HCT116 (cell line): ENCODE measurements around the gene RAB36. TPM values are rescaled to one million over a fixed set of nuclear protein-coding genes. Genes with fewer than 3 reads are reported as not detected.

Source experiments
- ATAC-seq: fragments of 200-7000 bp; cut with Tn5 transposase; 2 replicates; pipeline ENCODE4 v1.9.1; 2020; ENCODE audit warnings: mild to moderate bottlenecking, moderate library complexity
- BruUV-seq: library from RNA; stranded (reverse); fragments of 400-500 nt; replicated peaks from 2 replicates; lab custom pipeline; 2021; lab: Mats Ljungman, UMichigan
- CTCF ChIA-PET: fragments of 300-600 bp; sonication (Branson Sonifier 250); formaldehyde crosslinking; loops from one replicate; lab custom pipeline; 2021; ENCODE audit warnings: antibody characterized with exemption; lab: Charles Lee
- POLR2A ChIA-PET: fragments of 300-600, 350-600 bp; sonication (Branson Sonifier 250); formaldehyde crosslinking; loops from one replicate; lab custom pipeline; 2021; ENCODE audit warnings: antibody characterized with exemption; lab: Charles Lee
- RAD21 ChIA-PET, 2 experiments: fragments of 300-600 bp; sonication (Branson Sonifier 250); formaldehyde crosslinking; loops; one replicate each; lab custom pipeline; 2023; ENCODE audit warnings: low total read pairs in 2 of 2; ENCODE audit not compliant: uncharacterized antibody in 2 of 2, unreplicated experiment in 2 of 2, low non-redundant PET in 1 of 2; lab: Charles Lee
- DNase-seq: peaks from one replicate; pipeline ENCODE4 v3.0.0-alpha.2; 2010; ENCODE audit warnings: low read depth, low spot score
- H2AFZ ChIP-seq: fragments of 200-600 bp; shearing (Covaris generic), sonication (generic); 2 replicates; pipeline ENCODE4 v1.6.1; 2017; ENCODE audit warnings: low read depth, mixed run types, mixed read lengths, antibody characterized with exemption, low read length; ENCODE audit not compliant: poor library complexity, severe bottlenecking
- H3K27ac ChIP-seq: 2 replicates; pipeline ENCODE4 v1.5.1; 2012; ENCODE audit warnings: low read depth, low read length
- H3K27me3 ChIP-seq: fragments of 200-600 bp; sonication (generic); 2 replicates; pipeline ENCODE4 v1.6.1; 2016; ENCODE audit warnings: mixed run types, low read length, mixed read lengths; ENCODE audit not compliant: insufficient read depth
- H3K36me3 ChIP-seq, 2 experiments: fragments of 200-500 bp in 1 of 2; fragments of 200-600 bp in 1 of 2; sonication (Bioruptor generic) in 1 of 2; sonication (generic) in 1 of 2; 2 replicates each; pipeline versions ENCODE4 v1.5.1 to v1.6.1; 2014 to 2016; ENCODE audit warnings: low read length in 2 of 2, inconsistent platforms in 1 of 2, mixed read lengths in 1 of 2, mixed run types in 1 of 2; ENCODE audit not compliant: insufficient read depth in 2 of 2, control insufficient read depth in 1 of 2
- H3K4me1 ChIP-seq, 2 experiments: fragments of 200-600 bp in 1 of 2; sonication (generic) in 1 of 2; 2 replicates each; pipeline versions ENCODE4 v1.5.1 to v1.6.1; 2012 to 2017; ENCODE audit warnings: low read length in 2 of 2, inconsistent platforms in 1 of 2, mild to moderate bottlenecking in 1 of 2, mixed read lengths in 1 of 2, mixed run types in 1 of 2, moderate library complexity in 1 of 2; ENCODE audit not compliant: insufficient read depth in 2 of 2, control insufficient read depth in 1 of 2
- H3K4me2 ChIP-seq: fragments of 200-600 bp; sonication (generic); 2 replicates; pipeline ENCODE4 v1.6.1; 2017; ENCODE audit warnings: mixed run types, low read length, mixed read lengths
- H3K4me3 ChIP-seq, 2 experiments: fragments of 200-600 bp in 1 of 2; sonication (generic) in 1 of 2; replicated peaks in 1 of 2; 2 replicates each; pipeline ENCODE4 v1.5.1; 2011 to 2016; ENCODE audit warnings: low read length in 2 of 2, control low read depth in 1 of 2, low read depth in 1 of 2, mild to moderate bottlenecking in 1 of 2, mixed read lengths in 1 of 2, mixed run types in 1 of 2
- H3K79me2 ChIP-seq: fragments of 200-600 bp; sonication (generic); 2 replicates; pipeline ENCODE4 v1.6.1; 2017; ENCODE audit warnings: mild to moderate bottlenecking, mixed run types, low read length, moderate library complexity, mixed read lengths; ENCODE audit not compliant: insufficient read depth
- H3K9ac ChIP-seq: fragments of 200-600 bp; sonication (generic); 2 replicates; pipeline ENCODE4 v1.6.1; 2016; ENCODE audit warnings: low read length, mixed read lengths
- H3K9me2 ChIP-seq: fragments of 200-600 bp; sonication (generic), shearing (Covaris generic); 2 replicates; pipeline ENCODE4 v1.6.1; 2017; ENCODE audit warnings: mixed run types, mild to moderate bottlenecking, moderate library complexity; ENCODE audit not compliant: insufficient read depth
- H3K9me3 ChIP-seq, 2 experiments: fragments of 200-500 bp in 1 of 2; fragments of 200-600 bp in 1 of 2; sonication (Bioruptor generic) in 1 of 2; sonication (generic) in 1 of 2; 2 replicates each; pipeline ENCODE4 v1.6.1; 2014 to 2017; ENCODE audit warnings: low read length in 2 of 2, mixed read lengths in 2 of 2, inconsistent platforms in 1 of 2, low read depth in 1 of 2, mild to moderate bottlenecking in 1 of 2, mixed run types in 1 of 2, moderate library complexity in 1 of 2; ENCODE audit not compliant: control insufficient read depth in 1 of 2, insufficient read depth in 1 of 2
- H4K20me1 ChIP-seq: fragments of 200-600 bp; sonication (generic), shearing (Covaris generic); 2 replicates; pipeline ENCODE4 v1.6.1; 2017; ENCODE audit warnings: mixed run types, mild to moderate bottlenecking, moderate library complexity; ENCODE audit not compliant: insufficient read depth
- ATF3 ChIP-seq: IDR thresholded peaks from 2 replicates; pipeline ENCODE4 v1.6.1; 2012
- CBX3 ChIP-seq: IDR thresholded peaks from 2 replicates; pipeline ENCODE4 v1.6.1; 2012; ENCODE audit warnings: low read depth
- CEBPB ChIP-seq: IDR thresholded peaks from 2 replicates; pipeline ENCODE4 v1.6.1; 2012; ENCODE audit warnings: low read depth
- CTCF ChIP-seq, 3 experiments: fragments of 200-600 bp in 1 of 3; sonication (generic) in 1 of 3; IDR thresholded peaks in 2 of 3; conservative IDR thresholded peaks in 1 of 3; 2 replicates each; pipeline ENCODE4 v1.5.1; 2012 to 2017; ENCODE audit warnings: low read depth in 2 of 3, low read length in 2 of 3, antibody characterized with exemption in 1 of 3, borderline replicate concordance in 1 of 3, control low read depth in 1 of 3, mild to moderate bottlenecking in 1 of 3, mixed read lengths in 1 of 3, mixed run types in 1 of 3, moderate library complexity in 1 of 3; ENCODE audit not compliant: insufficient read depth in 1 of 3
- EGR1 ChIP-seq: IDR thresholded peaks from 2 replicates; pipeline ENCODE4 v1.6.1; 2012; ENCODE audit warnings: low read depth
- ELF1 ChIP-seq: IDR thresholded peaks from 2 replicates; pipeline ENCODE4 v1.6.1; 2012; ENCODE audit warnings: low read depth, borderline replicate concordance
- EZH2phosphoT487 ChIP-seq: fragments of 200-600 bp; IDR thresholded peaks from 2 replicates; pipeline ENCODE4 v1.6.1; 2018; ENCODE audit warnings: antibody characterized with exemption, borderline replicate concordance
- FOSL1 ChIP-seq: IDR thresholded peaks from 2 replicates; pipeline ENCODE4 v1.6.1; 2012; ENCODE audit warnings: low read depth
- MAX ChIP-seq: IDR thresholded peaks from 2 replicates; pipeline ENCODE4 v1.6.1; 2012
- POLR2A ChIP-seq: IDR thresholded peaks from 2 replicates; pipeline ENCODE4 v1.7.0; 2011; ENCODE audit warnings: borderline replicate concordance; ENCODE audit not compliant: insufficient read depth, insufficient read length; ENCODE audit errors: extremely low read depth
- POLR2AphosphoS5 ChIP-seq: IDR thresholded peaks from 2 replicates; pipeline ENCODE4 v1.6.1; 2011; ENCODE audit warnings: mild to moderate bottlenecking, low read depth, low read length, moderate library complexity
- RAD21 ChIP-seq: IDR thresholded peaks from 2 replicates; pipeline ENCODE4 v1.6.1; 2012; ENCODE audit warnings: low read depth, mild to moderate bottlenecking
- SIN3A ChIP-seq: IDR thresholded peaks from 2 replicates; pipeline ENCODE4 v1.6.1; 2012; ENCODE audit warnings: low read depth
- SP1 ChIP-seq: IDR thresholded peaks from 2 replicates; pipeline ENCODE4 v1.6.1; 2012; ENCODE audit warnings: low read depth
- SRF ChIP-seq: IDR thresholded peaks from 2 replicates; pipeline ENCODE4 v1.6.1; 2012; ENCODE audit warnings: low read depth
- TCF7L2 ChIP-seq: IDR thresholded peaks from 2 replicates; pipeline ENCODE4 v1.7.0; 2011; ENCODE audit warnings: borderline replicate concordance, inconsistent platforms; ENCODE audit not compliant: insufficient read depth, insufficient read length; ENCODE audit errors: extremely low read depth
- YY1 ChIP-seq: IDR thresholded peaks from 2 replicates; pipeline ENCODE4 v1.6.1; 2011; ENCODE audit warnings: low read length, low read depth, moderate library complexity, mild to moderate bottlenecking; ENCODE audit not compliant: insufficient replicate concordance; ENCODE audit errors: extremely low read depth
- ZBTB33 ChIP-seq: IDR thresholded peaks from 2 replicates; pipeline ENCODE4 v1.6.1; 2011; ENCODE audit warnings: mild to moderate bottlenecking, low read length, moderate library complexity; ENCODE audit not compliant: insufficient replicate concordance; ENCODE audit errors: extremely low read depth
- ZFX ChIP-seq: fragments of 450-650 bp; IDR thresholded peaks from 2 replicates; pipeline ENCODE4 v1.6.1; 2017
- ZNF274 ChIP-seq: fragments of 200-500 bp; sonication (Bioruptor generic); IDR thresholded peaks from 2 replicates; pipeline ENCODE4 v1.6.1; 2014; ENCODE audit warnings: mild to moderate bottlenecking, low read depth, low read length, inconsistent platforms
- intact Hi-C: fragments of 100-400 bp; cut with micrococcal nuclease; formaldehyde crosslinking; loops from 2 replicates; pipeline ENCODE4 v1.10.0; 2022
- total RNA-seq: library from RNA; stranded (reverse); gene quantifications from one replicate; pipeline ENCODE4 v1.2.1, GENCODE V29; 2021; ENCODE audit not compliant: unreplicated experiment

Gene RAB36
- total RNA-seq, 1 experiment from 2014 or later: 6.1 TPM

- Histone ChIP-seq H3K9ac (no peak overlapping the region), H3K27me3 (no peaks in the 10 kb centered on the region), H3K36me3 (no peaks in the 10 kb centered on the region), H3K79me2 (no peaks in the 10 kb centered on the region), H2AFZ (no peak overlapping the region), H3K4me3 (no peak overlapping the region), H3K9me2 (no peaks in the 10 kb centered on the region), H3K27ac (no peak overlapping the region), H4K20me1 (no peaks in the 10 kb centered on the region), H3K4me2 (no peak overlapping the region), H3K9me3 (no peaks in the 10 kb centered on the region), H3K4me1 (0 out of 4 replicates have a peak, but pooled peaks cover 0 to 2% of the 10 kb centered on the region in 2 experiments)
- CTCF ChIA-PET: interaction anchor here (3.1 to 5.7 kb wide), 2 partner anchors 171 to 172 kb away, joined by 30 to 174 read pairs; no protein-coding TSS in a partner anchor
- DNase-seq: no peak
- POLR2A ChIA-PET: no interaction called here
- RAD21 ChIA-PET: no interaction called here
- intact Hi-C loops: no loop called here
- no TSS peak for BruUV-seq
- ATAC-seq: no peak
- TF ChIP-seq CBX3: no peak
- TF ChIP-seq EZH2phosphoT487: no peak
- no peak for TF ChIP-seq POLR2A
- no peak for TF ChIP-seq ATF3
- no peak for TF ChIP-seq POLR2AphosphoS5
- no peak for TF ChIP-seq TCF7L2
- TF ChIP-seq MAX: no peak
- no peak for TF ChIP-seq SP1
- TF ChIP-seq ZFX: no peak
- no peak for TF ChIP-seq SRF
- no peak for TF ChIP-seq FOSL1
- TF ChIP-seq EGR1: no peak
- no peak for TF ChIP-seq RAD21
- TF ChIP-seq ZBTB33: no peak
- TF ChIP-seq CTCF (IDR thresholded peaks at IDR 0.05 in 2 of 3, conservative IDR thresholded peaks at IDR 0.05 in 1 of 3; ENCODE audit: borderline replicate concordance in 1 of 3, insufficient read depth in 1 of 3, low read depth in 2 of 3, low read length in 2 of 3): no peak
- no peak for TF ChIP-seq ELF1
- no peak for TF ChIP-seq ZNF274
- no peak for TF ChIP-seq YY1
- no peak for TF ChIP-seq CEBPB
- no peak for TF ChIP-seq SIN3A
Measured at GRCh38 chr22:23130697-23131096, 14.6 kb upstream of the RAB36 start.
